Astrocyte (in vitro differentiated cells and primary cell): ENCODE measurements around the gene FSTL1. TPM values are rescaled to one million over a fixed set of nuclear protein-coding genes. Genes with fewer than 3 reads are reported as not detected.

Source experiments
- DNase-seq: peaks from one replicate; pipeline ENCODE4 v3.0.0-alpha.2; 2010; ENCODE audit warnings: low read depth
- FAIRE-seq: peaks from 2 replicates; lab custom pipeline; 2011; peaks lifted over from hg19 to GRCh38; lab: Jason Lieb, UNC
- H2AFZ ChIP-seq: 2 replicates; pipeline ENCODE4 v1.6.0; 2012; ENCODE audit warnings: low read depth, low read length, inconsistent platforms
- H3K27ac ChIP-seq: 2 replicates; pipeline ENCODE4 v1.5.1; 2011; ENCODE audit warnings: low read depth, low read length, inconsistent platforms
- H3K27me3 ChIP-seq: 2 replicates; pipeline ENCODE4 v1.6.0; 2011; ENCODE audit warnings: low read length, inconsistent platforms; ENCODE audit not compliant: insufficient read depth
- H3K36me3 ChIP-seq: 2 replicates; pipeline ENCODE4 v1.5.1; 2011; ENCODE audit warnings: low read length, inconsistent platforms; ENCODE audit not compliant: insufficient read depth
- H3K4me1 ChIP-seq: 2 replicates; pipeline ENCODE4 v1.5.1; 2011; ENCODE audit warnings: low read length, inconsistent platforms; ENCODE audit not compliant: insufficient read depth
- H3K4me2 ChIP-seq: 2 replicates; pipeline ENCODE4 v1.6.0; 2012; ENCODE audit warnings: low read length, inconsistent platforms
- H3K4me3 ChIP-seq: 2 replicates; pipeline ENCODE4 v1.5.1; 2011; ENCODE audit warnings: low read depth, mild to moderate bottlenecking, low read length, inconsistent platforms; ENCODE audit not compliant: insufficient read depth
- H3K79me2 ChIP-seq: 2 replicates; pipeline ENCODE4 v1.6.0; 2012; ENCODE audit warnings: mild to moderate bottlenecking, low read length, inconsistent platforms; ENCODE audit not compliant: insufficient read depth
- H3K9ac ChIP-seq: 2 replicates; pipeline ENCODE4 v1.6.0; 2012; ENCODE audit warnings: mild to moderate bottlenecking, low read length, inconsistent platforms
- H3K9me3 ChIP-seq: 2 replicates; pipeline ENCODE4 v1.5.1; 2012; ENCODE audit warnings: low read depth, mild to moderate bottlenecking, low read length, inconsistent platforms; ENCODE audit not compliant: insufficient read depth
- H4K20me1 ChIP-seq: 2 replicates; pipeline ENCODE4 v1.6.0; 2012; ENCODE audit warnings: low read length, inconsistent platforms; ENCODE audit not compliant: insufficient read depth
- H3K27ac Mint-ChIP-seq: one replicate; pipeline ENCODE4 v1.8.0; 2021; ENCODE audit warnings: mild to moderate bottlenecking, mixed read lengths; ENCODE audit not compliant: unreplicated experiment
- H3K27me3 Mint-ChIP-seq: one replicate; pipeline ENCODE4 v1.8.0; 2021; ENCODE audit warnings: low read depth, mixed read lengths; ENCODE audit not compliant: unreplicated experiment
- H3K36me3 Mint-ChIP-seq: one replicate; pipeline ENCODE4 v1.8.0; 2021; ENCODE audit warnings: low read depth, mixed read lengths; ENCODE audit not compliant: unreplicated experiment
- H3K4me1 Mint-ChIP-seq: one replicate; pipeline ENCODE4 v1.8.0; 2021; ENCODE audit warnings: low read depth, mixed read lengths; ENCODE audit not compliant: unreplicated experiment
- H3K4me3 Mint-ChIP-seq: one replicate; pipeline ENCODE4 v1.8.0; 2021; ENCODE audit warnings: mild to moderate bottlenecking, moderate library complexity, mixed read lengths; ENCODE audit not compliant: unreplicated experiment
- H3K9me3 Mint-ChIP-seq: one replicate; pipeline ENCODE4 v1.8.0; 2021; ENCODE audit warnings: mild to moderate bottlenecking, mixed read lengths; ENCODE audit not compliant: unreplicated experiment
- EZH2 ChIP-seq: IDR thresholded peaks from 2 replicates; pipeline ENCODE4 v1.6.1; 2012; ENCODE audit warnings: mild to moderate bottlenecking, low read length, inconsistent platforms; ENCODE audit not compliant: insufficient read depth
- total RNA-seq: library from RNA; stranded (reverse); gene quantifications from 2 replicates; pipeline ENCODE4 v1.2.1, GENCODE V29; 2021
- TF ChIP-seq, protein P1 (sequence below): IDR thresholded peaks from 2 replicates; pipeline ENCODE4 v1.5.1; 2011; ENCODE audit warnings: low read depth, mild to moderate bottlenecking, inconsistent platforms, low read length, moderate library complexity; ENCODE audit not compliant: insufficient read depth

Gene FSTL1
- total RNA-seq, 1 donor from 2014 or later: 1,010 TPM

DNA sequence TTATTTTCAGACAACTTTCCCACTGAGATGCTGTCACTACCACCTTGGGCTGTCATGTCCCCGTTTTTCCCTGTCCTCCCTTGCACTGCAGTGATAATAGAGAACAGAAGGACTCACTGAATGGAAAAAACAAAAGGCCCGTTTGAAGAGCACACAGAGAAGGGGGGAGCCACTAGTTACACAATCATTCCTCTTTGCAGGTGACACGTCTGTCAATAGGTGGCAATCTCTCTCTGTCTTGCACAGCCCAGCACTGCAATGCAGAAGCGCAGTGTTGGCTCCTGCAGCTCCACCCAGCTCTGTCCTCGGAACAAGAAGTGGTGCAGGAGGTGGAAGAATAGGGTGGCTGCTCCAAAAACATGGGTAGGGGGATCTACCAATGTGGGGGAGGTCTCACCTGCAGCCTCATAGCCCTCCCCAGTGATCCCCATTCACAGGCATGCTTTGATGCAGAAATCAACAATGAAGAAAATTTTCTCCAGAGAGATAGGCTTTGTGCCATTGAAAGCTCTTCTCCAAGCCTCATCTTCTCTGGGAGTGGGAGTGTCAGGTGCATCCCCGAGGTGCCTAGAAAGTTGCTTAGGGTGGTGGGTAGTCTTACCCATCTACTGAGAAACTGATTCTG, 31.8 kb downstream of the FSTL1 start:
- H3K4me3 ChIP-seq: no peak overlapping the region
- H3K4me1 ChIP-seq: peaks cover 50% of the 10 kb centered on the region
- peak overlapping the region; percentile 69 for H3K27ac ChIP-seq
- H3K9me3 Mint-ChIP-seq: no peaks in the 10 kb centered on the region
- peaks cover 59% of the 10 kb centered on the region for H3K4me1 Mint-ChIP-seq
- H3K36me3 ChIP-seq: peaks cover 23% of the 10 kb centered on the region
- no peak for FAIRE-seq
- H3K9ac ChIP-seq: peak overlapping the region; percentile 60
- H3K4me3 Mint-ChIP-seq: no peak overlapping the region
- no peak overlapping the region for H3K27ac Mint-ChIP-seq
- no peak overlapping the region for H2AFZ ChIP-seq
- no peaks in the 10 kb centered on the region for H3K27me3 ChIP-seq
- DNase-seq: no peak
- H3K9me3 ChIP-seq: no peaks in the 10 kb centered on the region
- H3K4me2 ChIP-seq: no peak overlapping the region
- TF ChIP-seq, protein P1, sequence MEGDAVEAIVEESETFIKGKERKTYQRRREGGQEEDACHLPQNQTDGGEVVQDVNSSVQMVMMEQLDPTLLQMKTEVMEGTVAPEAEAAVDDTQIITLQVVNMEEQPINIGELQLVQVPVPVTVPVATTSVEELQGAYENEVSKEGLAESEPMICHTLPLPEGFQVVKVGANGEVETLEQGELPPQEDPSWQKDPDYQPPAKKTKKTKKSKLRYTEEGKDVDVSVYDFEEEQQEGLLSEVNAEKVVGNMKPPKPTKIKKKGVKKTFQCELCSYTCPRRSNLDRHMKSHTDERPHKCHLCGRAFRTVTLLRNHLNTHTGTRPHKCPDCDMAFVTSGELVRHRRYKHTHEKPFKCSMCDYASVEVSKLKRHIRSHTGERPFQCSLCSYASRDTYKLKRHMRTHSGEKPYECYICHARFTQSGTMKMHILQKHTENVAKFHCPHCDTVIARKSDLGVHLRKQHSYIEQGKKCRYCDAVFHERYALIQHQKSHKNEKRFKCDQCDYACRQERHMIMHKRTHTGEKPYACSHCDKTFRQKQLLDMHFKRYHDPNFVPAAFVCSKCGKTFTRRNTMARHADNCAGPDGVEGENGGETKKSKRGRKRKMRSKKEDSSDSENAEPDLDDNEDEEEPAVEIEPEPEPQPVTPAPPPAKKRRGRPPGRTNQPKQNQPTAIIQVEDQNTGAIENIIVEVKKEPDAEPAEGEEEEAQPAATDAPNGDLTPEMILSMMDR: no peak
- no peak for TF ChIP-seq EZH2
- H4K20me1 ChIP-seq: peaks cover 37% of the 10 kb centered on the region
- H3K27me3 Mint-ChIP-seq: no peaks in the 10 kb centered on the region
- H3K79me2 ChIP-seq: peaks cover 77% of the 10 kb centered on the region
- peaks cover 13% of the 10 kb centered on the region for H3K36me3 Mint-ChIP-seq

DNA sequence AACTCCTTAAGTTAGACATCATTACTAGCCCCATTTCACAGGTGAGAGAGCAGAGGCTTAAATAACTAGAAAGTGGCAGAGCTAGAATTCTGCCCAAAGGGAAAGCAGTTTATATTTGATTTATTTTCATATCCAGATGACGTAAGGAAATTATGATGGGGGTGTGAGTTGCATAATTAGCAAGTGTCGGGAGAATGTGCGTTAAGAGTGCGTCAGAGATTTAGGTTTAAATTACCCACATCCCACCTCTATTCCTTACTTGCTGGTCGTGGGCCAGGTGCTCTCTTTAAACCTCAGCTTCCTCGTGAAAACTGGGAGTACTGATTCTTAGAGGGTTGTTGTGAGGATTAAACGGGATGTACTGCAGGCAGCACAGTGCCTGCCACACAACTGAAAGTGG, 32.3 kb downstream of the FSTL1 start:
- TF ChIP-seq, protein P1: no peak
- no peak for TF ChIP-seq EZH2
- Histone ChIP-seq H3K36me3 (peaks cover 19% of the 10 kb centered on the region), H3K27ac (peak overlapping the region; percentile 18), H3K9ac (peak overlapping the region; percentile 26), H3K9me3 (no peaks in the 10 kb centered on the region), H4K20me1 (peaks cover 37% of the 10 kb centered on the region), H3K79me2 (peaks cover 72% of the 10 kb centered on the region), H3K4me2 (peak overlapping the region; percentile 68), H3K27me3 (no peaks in the 10 kb centered on the region), H3K4me3 (no peak overlapping the region), H3K4me1 (peaks cover 50% of the 10 kb centered on the region), H2AFZ (no peak overlapping the region)
- no peak for DNase-seq
- Mint-ChIP-seq H3K27me3 (no peaks in the 10 kb centered on the region), H3K4me3 (no peak overlapping the region), H3K27ac (no peak overlapping the region), H3K36me3 (peaks cover 11% of the 10 kb centered on the region), H3K9me3 (no peaks in the 10 kb centered on the region), H3K4me1 (peaks cover 58% of the 10 kb centered on the region)
- FAIRE-seq: no peak

DNA sequence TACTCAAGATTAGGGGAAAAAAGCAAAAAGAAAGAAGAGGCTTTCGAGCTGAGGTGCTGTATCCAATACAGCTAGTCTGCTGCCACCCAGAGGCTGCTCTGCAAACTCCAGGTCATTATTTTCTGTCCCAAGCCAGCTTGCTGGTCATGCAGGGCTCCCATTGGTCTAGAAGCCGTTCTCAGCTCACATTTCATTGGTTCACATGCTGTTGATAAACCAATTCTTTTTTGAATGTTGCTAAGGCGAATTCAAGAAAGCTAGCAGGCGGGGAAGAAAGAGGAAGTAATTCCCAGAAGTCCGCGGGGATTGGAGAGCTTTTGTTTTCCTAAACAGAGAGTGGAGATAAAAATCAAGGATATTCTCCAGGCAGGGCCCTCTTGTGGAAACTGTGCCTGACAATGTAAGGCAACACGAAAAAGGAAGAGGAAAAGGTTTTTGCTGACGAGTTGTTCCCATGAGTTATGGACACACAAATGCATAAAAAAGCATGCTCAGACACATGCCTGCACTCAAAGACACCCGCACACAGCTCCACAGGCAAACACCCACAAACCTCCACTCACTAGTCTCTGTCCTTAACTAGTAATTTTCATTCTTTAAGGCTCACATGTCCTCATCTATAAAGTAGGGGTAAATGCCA, 33.4 kb downstream of the FSTL1 start:
- Mint-ChIP-seq H3K27ac (peak overlapping the region; percentile 63), H3K27me3 (no peaks in the 10 kb centered on the region), H3K9me3 (no peaks in the 10 kb centered on the region), H3K4me1 (peaks cover 52% of the 10 kb centered on the region), H3K36me3 (peaks cover 12% of the 10 kb centered on the region), H3K4me3 (peak overlapping the region; percentile 17)
- peaks cover 43% of the 10 kb centered on the region for H4K20me1 ChIP-seq
- H3K27me3 ChIP-seq: no peaks in the 10 kb centered on the region
- no peaks in the 10 kb centered on the region for H3K9me3 ChIP-seq
- H3K36me3 ChIP-seq: peaks cover 22% of the 10 kb centered on the region
- peak overlapping the region; percentile 53 for H3K27ac ChIP-seq
- peak; percentile 91 for FAIRE-seq
- no peak for TF ChIP-seq EZH2
- TF ChIP-seq, protein P1: peak; percentile 96
- no peak overlapping the region for H3K4me3 ChIP-seq
- peak; percentile 96 for DNase-seq
- H2AFZ ChIP-seq: no peak overlapping the region
- peak overlapping the region; percentile 68 for H3K4me2 ChIP-seq
- H3K79me2 ChIP-seq: peaks cover 68% of the 10 kb centered on the region
- H3K4me1 ChIP-seq: peaks cover 50% of the 10 kb centered on the region
- H3K9ac ChIP-seq: peak overlapping the region; percentile 47
